ENCODE results near the gene NTF3.

DNA sequence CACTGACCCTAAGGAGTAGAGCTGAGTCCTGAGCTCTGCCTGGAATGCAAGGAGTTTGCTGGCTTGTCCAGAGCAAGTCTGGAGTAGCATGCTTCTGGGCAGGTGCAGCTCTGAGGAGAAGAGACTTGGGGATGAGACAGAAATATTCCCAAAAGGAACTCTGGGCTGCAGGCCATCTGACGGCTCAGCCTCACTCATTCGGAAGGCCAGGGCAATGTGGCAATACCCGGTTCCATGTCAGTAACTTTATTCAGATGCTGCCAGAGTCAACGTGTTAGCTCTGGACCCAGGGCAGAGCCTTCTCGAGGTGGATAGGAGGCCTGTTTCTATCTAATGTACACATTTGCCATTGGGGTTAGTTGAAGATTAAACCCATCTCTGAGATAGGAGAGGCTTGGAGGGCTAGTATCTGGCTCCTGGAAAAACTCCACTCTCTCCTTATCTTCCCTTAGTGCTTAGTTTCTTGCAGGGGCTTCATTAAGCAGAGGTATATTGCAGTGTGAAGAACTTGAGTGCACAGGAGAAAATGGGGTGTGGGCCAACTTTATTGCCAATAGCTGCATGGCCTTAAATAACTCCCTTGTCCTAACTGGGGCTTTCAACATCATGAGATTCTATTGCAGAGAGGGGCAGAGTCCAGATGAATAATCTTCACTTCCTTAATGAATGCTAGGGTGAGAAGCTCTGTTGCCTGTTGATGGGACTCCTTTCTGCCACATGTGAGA lies 65.6 kb downstream of the NTF3 start:
- TF ChIP-seq, protein P1, sequence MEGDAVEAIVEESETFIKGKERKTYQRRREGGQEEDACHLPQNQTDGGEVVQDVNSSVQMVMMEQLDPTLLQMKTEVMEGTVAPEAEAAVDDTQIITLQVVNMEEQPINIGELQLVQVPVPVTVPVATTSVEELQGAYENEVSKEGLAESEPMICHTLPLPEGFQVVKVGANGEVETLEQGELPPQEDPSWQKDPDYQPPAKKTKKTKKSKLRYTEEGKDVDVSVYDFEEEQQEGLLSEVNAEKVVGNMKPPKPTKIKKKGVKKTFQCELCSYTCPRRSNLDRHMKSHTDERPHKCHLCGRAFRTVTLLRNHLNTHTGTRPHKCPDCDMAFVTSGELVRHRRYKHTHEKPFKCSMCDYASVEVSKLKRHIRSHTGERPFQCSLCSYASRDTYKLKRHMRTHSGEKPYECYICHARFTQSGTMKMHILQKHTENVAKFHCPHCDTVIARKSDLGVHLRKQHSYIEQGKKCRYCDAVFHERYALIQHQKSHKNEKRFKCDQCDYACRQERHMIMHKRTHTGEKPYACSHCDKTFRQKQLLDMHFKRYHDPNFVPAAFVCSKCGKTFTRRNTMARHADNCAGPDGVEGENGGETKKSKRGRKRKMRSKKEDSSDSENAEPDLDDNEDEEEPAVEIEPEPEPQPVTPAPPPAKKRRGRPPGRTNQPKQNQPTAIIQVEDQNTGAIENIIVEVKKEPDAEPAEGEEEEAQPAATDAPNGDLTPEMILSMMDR (IDR thresholded peaks at IDR 0.05 in 4 of 5, conservative IDR thresholded peaks at IDR 0.05 in 1 of 5), result no peak
- TF ChIP-seq POLR2A (IDR thresholded peaks at IDR 0.05), result no peak

Measured in gastrocnemius medialis (tissue), 4 donors.